8988T (cell line): Measurements from ENCODE around the gene ADAT2.
"Not testable (repeated sequence)": the region's sequence is repeated elsewhere in the genome, so short reads cannot be mapped to it uniquely, and the experiment has no call there.

Experiments used
- DNase-seq: peaks from one replicate; pipeline ENCODE4 v3.0.0; 2011

ADAT2 gene

DNA sequence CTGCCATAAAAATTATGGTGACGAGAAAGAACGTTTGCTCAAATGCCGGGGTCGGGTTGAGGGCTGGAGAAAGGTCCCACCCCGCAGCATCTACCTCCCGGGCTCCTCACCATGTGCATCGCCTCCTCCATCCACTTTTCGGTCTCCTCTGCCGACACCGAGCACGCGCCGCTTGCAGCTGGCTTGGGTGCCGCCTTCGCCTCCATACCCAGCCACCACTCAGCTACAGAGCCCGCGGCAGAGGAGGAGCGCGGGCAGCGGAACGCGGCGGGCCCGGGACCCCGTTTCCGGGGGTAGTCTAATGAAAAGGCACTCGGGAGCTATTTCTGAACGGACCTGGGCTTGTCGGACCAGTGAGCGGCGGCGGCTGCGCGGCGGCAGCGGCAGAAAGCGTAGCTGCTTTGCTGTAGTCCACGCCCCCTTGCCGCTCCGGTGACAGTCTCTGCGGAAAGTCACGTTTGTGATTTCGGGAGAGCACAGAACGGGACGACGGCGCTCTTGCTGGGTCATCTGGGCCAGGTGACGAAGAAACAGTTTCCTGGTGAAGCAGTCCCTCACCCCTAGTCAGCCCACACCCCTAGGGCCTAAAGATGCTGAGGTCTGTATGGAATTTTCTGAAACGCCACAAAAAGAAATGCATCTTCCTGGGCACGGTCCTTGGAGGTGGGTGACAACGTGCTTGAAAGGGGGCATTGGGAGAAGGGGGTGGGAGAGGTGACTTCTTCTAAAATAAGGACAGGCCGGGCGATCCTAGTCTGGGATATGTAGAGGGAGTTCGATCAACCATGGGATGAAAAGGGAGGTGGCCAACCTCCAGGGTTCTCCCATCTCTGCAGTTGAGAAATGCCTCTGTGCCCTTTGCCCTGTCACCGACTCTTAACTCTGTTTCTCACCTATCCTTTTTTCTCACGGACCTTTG lies at the start of gene ADAT2, which contains the start of gene PEX3:
TSS of gene ADAT2 (minus strand) at position 243 of the 919 bp plus-strand sequence. CDS start at position 206, 37 bp downstream.
TSS of gene PEX3 (plus strand) at position 353 of the 919 bp plus-strand sequence. CDS start at position 591, 238 bp downstream.
- peak; percentile 51 for DNase-seq

DNA sequence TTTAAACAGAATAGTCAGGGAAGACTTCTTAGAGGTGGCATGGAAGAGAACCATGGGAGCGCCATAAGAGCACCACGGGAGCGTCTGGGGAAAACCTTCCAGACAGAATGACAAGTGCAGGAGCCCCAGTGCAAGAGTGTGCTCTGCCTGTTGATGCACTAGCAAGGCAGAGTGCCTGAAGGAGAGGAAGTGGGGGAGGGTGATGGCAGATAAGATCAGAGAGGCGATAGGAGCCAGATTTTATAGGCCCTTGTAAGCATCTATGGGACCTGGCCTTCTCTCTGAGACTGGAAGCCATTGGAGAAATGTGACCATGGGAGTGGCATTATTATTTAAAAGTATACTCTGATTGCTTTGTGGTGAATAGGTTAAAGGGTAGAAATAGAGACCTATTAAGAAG lies 47.9 kb upstream of the ADAT2 start:
- no peak for DNase-seq

DNA sequence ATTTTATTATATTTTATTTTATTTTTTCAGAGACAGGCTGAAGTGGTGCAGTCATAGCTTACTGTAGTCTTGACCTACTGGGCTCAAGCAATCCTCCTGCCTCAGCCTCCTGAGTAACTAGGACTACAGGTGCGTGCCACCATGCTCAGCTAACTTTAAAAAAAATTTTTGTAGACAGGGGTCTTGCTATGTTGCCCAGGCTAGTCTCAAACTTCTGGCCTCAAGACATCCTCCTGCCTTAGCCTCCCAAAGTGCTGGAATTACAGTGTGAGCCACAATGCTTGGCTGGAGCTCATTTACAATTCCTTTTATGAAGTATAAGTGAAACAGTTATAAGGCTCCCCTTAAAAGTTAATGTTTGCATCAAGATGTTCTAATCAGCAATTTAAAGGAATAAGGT lies 46.5 kb upstream of the ADAT2 start:
- DNase-seq = no peak

DNA sequence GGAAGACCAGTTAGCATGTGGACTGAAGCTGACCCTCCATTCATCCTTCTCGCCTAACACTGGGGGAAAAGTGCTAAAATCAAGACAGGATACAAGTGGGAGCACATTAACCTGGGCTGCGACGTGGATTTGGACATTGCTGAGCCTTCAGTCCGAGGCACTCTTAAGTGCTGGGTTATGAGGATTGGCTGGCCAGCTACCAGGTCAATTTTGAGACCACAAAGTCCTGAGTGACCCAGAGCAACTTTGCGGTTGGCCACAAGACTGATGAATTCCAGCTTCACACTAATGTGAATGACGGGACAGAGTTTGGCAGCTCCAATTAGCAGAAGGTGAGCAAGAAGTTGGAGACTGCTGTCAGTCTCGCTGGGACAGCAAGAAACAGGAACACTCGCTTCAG lies 40.3 kb upstream of the ADAT2 start:
- DNase-seq = no peak

DNA sequence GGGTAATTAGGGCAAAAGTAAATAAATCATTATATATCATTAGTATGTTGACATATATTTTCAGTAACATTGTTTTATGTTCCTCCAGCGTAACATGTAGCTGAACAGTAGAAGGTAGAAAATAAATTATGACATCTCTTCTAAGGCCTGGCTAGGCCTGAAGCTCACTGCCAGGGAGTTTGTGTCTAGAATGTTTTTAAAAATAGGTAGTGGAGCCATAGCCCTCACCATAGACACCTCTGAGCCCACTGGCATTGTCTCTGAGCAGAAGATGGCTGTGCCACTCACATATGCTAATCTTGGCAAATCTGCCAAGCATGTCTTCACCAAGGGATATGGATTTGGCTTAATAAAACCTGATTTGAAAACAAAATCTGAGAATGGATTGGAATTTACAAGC lies 39.7 kb upstream of the ADAT2 start:
- no peak for DNase-seq

DNA sequence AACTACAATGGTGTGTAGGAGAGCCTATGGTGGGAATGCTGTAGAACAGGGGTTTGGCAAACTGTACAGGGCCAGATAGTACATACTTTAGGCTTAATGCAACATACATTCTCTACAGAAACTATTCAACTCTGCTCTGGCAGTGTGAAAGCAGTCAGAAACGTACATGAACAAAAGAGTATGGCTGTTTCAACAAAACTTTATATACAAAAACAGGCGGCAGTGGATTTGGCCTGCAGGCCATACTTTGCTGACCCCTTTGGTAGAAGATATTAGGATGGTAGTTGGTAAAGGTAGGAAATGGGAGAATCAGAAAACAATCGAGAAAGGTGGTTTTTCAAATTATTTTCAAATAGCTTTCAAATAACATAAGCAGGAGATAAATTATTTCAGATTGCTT lies 36.3 kb upstream of the ADAT2 start:
- no peak for DNase-seq

DNA sequence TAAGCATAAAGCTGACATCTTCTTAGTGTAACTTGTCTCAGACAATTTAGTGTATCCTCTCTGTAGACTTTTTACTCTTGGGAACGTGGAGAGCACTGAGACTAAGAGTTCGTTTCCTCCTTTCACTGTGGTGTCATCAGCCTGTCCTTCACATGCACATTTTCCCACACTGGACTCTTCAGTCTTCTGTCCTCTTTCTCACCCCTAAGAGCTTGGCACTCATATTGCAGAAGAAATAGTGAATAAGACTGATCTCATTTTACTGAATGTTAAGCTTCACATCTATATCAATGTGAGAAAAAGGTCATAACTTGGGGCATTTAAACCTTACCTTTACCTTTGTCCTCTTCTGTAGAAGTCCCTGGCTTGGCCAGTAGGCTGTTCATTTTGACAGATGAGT lies 35.5 kb upstream of the ADAT2 start:
- no peak for DNase-seq

DNA sequence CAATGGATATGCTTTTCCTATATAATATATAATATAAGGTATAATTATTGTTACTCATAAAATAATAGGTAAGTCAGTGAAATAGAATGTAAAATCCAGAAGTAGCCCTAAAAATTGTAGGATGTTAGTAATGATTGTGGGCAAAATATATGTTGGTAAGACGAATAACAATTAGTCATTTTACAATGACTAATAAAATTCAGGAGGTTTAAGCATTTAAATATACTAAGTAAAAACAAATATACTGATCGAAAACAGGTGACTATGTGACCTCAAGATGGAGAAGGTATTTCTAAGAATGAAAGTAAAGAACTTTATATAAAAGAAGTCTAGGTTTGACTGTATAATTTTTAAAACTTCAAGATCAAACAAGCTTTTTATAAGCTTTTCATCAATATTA lies 32.1 kb upstream of the ADAT2 start:
- no peak for DNase-seq

DNA sequence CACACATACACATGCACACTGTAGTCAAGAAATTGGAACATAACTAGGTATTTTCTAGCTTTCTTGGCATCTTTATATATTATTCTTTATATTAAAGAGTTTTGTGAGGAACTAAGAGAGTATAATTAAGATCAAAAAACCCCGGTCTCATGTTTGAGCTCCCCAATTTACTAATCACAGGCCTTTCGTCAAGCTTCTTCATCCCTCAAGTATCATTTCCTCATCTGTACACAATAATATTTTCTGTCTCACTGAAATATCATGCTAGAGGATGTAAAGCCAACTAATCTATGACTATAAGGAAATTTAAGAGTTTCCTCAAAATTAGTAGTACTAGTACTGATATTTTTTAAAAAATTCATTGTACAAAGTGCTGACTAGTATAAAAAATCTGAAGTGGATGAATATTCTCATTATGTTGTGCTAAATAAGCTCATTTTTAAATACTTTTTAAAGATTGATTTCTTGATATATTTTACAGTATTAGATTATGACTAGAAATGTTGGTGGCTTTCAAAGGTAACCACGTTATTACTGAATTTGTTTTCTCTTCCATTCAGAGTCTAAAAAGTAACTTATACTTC lies 28.1 kb upstream of the ADAT2 start:
- no peak for DNase-seq

DNA sequence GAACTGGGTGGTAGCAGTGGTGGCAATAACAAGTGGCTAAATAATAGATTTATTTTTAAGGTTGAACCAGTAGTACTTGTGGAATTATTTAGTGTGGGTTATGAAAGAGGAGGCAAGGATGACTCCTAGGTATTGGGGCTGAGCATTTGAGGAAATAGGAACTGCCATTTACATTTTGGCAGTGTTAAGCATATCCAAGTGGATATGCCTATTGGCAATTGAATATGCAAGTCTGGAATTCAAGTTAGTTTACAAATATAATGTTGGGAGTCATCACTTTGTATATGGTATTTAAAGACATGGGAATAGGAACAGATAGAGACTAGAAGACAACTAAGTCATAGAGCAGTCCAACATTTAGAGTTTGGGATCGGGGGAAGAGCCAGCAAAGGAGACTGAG lies 26.1 kb upstream of the ADAT2 start:
- DNase-seq = no peak

DNA sequence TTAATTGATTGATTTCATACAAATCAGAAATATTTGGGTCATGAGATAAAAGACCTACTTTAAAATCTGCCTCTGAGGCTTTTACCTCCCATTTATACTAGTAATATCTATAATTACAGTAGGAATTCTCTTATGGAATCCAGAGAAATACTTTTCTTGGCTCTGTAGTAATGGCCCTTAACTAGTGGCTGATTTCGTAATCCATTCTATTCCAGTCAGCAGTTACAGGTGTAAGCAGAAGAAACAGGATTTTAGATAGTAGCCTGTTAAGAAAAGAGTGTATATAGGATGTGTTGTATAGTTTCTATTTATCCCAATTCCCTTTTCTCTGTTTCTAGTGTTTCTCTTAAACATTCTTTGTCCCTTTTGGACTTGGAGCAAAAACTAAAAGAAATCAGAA lies 21.3 kb upstream of the ADAT2 start:
- DNase-seq = no peak

DNA sequence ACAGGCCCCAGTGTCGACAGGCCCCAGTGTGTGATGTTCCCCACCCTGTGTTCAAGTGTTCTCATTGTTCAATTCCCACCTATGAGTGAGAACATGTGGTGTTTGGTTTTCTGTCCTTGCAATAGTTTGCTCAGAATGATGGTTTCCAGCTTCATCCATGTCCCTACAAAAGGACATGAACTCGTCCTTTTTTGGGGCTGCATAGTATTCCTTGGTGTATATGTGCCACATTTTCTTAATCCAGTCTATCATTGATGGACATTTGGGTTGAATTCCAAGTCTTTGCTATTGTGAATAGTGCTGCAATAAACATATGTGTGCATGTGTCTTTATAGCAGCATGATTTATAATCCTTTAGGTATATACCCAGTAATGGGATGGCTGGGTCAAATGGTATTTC lies 18.3 kb upstream of the ADAT2 start:
- DNase-seq = not testable (repeated sequence)

DNA sequence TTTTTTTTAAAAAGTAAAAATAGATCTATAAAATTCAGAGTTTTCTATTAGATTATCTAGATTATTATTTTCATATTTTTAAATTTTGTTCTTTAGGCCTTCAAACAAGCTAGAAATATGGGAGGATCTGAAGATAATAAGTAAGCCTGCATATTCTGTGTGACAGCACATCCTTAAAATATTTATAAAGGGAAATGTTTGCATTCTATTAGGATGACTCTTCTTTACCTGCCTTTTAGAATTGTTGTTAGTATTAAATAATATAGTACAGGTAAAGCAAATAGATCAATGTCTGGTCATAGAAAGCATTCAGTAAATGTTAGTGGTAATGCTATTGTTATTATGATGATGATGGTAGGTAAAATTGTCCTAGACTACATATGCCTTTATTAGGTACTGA lies 17.5 kb upstream of the ADAT2 start:
- DNase-seq = no peak

DNA sequence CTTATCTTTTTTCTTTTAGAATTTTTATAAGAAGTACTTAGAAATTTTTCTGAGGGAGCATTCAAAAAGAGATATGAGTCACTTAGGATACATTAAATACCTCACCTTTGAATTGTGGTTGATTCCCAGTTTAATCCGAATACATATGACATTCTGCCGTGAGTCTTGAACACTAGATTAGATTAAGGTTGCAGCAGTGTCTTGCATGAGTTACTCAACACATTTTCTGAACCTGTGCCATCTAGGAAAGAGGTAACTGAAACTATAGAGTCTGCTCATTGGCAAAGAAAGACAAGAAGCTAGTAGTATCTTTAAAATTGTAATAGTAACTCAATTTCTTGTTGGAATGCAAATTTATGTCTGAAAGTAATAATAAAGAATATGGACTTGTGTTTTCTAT lies 15.1 kb upstream of the ADAT2 start:
- no peak for DNase-seq

DNA sequence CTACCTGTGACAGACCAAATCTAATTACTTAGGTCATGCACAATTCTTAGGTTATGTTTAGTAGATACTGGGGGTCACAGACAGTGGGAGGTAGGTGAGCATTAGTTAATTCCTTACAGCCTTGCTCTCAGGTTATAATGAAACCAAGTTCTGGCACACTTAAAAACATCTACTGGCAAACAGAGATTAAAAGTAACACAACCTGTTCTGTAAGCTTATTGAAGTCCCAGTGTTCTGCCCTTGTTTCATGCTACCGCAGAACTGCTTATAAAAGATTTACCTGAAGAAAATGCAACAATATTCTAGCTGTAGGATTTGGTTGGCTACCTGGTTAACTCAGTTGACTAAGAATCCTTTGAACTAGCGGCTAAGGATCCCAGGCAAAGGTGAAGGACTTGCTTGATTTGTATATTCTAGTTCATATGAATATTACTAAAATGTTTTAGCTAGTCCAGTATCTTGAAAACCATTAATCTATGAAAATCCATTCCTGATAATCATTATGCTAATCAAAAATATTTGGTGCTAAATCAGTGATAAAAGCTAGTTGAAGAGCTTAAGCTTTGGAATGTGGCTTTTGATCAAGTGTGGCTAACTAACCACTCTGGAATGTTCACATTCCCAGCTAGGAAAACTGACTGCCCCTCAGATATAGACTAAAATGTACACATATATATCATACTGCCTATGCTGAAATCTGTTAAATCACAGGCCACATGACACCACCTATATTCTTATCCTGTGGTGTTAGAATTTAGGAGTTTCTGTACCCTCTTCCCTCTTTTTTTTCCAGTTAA lies 7.3 kb upstream of the ADAT2 start:
- DNase-seq = no peak

DNA sequence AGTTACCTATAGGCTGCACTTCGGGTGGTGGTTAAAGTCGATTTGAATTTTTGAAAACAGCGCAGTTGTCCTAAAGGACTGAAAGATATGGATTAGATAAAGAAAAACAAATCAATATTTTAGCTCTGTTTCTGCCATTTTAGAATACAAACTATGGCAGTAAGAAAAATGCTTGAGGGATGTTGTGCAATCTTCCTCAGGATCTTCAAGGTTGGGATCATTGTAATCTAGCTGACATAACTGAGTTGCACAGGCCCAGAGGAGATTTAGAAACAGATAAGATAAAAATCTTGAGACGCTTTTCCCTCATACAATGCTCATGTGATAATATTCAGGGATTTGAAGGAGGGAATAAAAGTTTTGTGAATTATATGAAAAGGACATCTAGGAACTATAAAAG lies 1.0 kb upstream of the ADAT2 start:
- no peak for DNase-seq

DNA sequence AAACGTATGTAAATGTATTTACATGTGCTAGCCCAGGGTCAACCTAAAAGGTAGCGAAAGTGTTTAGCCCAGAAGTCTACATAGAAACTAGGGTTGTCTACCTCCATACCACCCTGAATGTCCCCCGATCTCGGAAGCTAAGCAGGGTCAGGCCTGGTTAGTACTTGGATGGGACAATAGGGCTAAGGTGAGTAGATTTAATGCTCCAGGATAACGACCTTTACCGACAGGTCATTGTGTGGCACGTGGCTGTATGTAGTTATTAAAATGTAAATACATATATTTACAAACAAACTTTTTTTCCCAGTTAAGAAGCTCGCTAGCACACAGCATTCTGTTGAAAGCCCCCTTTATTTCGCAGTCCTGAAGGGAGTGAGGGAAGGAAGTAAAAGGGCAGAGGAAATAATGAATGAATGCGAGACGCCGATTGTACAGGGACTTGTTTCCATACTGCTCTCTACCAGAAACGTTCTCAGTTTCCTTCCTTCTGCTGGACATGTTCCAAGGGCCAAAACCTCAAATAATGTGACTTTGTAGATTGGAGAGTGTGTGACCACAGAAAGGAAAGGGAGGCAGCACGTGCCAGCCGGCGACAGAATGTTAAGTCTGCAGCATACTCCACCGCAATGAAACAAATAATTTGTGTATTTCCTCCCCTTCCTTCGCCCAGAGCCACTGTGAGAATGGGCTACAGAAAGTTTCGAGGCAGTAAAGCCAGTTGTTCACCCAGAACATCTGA lies 612 bp downstream of the ADAT2 start:
- DNase-seq = no peak

DNA sequence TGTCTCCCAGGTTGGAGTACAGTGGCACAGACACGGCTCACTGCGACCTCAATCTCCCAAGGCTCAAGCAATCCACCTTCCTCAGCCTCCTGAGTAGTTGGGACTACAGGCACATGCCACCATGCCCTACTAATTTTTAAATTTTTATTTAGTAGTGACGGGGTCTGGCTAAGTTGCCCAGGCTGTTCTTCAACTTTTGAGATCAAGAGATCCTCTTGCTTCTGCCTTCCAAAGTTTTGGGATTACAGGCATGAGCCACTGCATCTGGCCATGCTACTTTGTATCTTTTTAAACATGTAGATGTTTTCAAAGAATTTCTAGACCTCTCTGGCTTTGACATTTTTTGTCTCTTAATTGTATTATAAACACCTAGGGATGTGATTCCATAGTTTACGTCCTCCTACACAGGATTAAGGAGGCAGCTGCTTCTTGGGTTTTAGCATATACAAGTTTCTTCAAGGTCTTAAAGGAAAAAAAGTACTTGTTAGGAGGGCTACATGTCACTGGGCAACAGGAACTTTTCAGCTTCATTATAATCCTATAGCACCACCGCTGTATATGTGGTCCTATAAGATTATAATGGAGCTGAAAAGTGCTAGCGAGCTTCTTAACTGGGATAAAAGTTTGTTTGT lies 1.3 kb downstream of the ADAT2 start:
- no peak for DNase-seq

DNA sequence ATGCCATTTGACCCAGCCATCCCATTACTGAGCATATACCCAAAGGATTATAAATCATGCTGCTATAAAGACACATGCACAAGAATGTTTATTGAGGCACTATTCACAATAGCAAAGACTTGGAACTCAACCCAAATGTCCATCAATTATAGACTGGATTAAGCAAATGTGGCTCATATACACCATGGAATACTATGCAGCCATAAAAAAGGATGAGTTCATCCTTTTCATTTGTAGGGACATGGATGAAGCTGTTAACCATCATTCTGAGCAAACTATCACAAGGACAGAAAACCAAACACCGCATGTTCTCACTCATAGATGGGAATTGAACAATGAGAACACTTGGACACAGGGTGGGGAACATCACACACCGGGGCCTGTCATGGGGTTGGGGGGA lies 2.6 kb downstream of the ADAT2 start:
- DNase-seq = not testable (repeated sequence)

DNA sequence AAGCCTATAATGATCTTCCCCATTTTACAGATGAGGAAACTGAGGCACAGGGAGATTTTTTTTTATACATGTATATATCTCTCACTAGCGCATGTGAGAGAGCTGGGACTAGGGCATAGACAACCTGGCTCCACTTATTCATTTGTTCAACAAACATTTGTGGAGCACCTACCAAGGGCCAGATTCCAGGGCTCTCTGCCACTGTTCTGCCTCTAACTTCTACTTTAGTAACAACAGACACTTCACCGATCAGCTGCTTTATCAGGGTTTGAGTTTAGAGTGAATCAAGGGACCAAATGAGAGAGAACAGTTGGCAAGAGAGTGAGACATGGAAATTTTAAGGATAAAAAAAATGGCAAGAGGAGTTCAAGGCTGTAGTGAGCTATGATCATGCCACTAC lies 7.4 kb downstream of the ADAT2 start:
- DNase-seq = no peak

DNA sequence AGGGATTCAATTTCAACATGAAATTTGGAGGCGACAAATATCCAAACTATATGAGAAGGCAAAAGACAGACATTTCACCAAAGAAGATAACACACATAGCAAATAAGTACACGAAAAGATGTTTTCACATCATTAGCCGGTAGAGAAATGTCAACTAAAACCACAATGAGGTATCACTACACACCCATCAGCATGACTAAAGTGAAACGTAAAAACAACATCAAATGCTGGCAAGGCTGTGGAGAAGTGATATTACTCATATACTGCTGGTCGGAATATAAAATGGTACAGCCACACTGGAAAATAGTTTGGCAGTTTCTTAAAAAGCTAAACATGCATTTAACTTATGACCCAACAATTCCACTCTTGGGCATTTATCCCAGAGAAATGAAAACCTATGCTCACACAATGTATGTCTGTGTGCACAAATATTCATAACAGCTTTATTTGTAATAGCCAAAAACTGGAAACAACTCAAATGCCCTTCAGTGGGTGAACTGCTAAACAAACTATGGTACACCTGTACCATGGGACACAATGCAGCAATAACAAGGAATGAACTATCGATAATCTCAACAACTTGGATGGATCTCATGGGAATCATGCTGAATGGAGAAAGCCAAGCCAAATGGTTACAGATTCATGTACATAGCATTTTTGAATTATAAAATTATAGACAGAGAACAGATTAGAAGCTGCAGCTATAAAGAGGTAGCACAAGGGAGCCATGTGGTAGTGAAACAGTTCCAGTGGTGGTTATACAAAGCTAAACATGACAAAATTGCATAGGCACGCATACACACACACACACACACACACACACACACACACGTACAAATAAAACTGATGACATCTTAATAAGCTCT lies 8.6 kb downstream of the ADAT2 start:
- DNase-seq = no peak
